ENCODE data around the gene NT5DC3.

Gene NT5DC3

GRCh38 chr12:103807561-103808238, 33.3 kb downstream of the NT5DC3 start:
- no peak for DNase-seq

- DNase-seq, result no peak
These were observed 34.2 kb downstream of the NT5DC3 start for GRCh38 chr12:103806803-103807202.

DNA sequence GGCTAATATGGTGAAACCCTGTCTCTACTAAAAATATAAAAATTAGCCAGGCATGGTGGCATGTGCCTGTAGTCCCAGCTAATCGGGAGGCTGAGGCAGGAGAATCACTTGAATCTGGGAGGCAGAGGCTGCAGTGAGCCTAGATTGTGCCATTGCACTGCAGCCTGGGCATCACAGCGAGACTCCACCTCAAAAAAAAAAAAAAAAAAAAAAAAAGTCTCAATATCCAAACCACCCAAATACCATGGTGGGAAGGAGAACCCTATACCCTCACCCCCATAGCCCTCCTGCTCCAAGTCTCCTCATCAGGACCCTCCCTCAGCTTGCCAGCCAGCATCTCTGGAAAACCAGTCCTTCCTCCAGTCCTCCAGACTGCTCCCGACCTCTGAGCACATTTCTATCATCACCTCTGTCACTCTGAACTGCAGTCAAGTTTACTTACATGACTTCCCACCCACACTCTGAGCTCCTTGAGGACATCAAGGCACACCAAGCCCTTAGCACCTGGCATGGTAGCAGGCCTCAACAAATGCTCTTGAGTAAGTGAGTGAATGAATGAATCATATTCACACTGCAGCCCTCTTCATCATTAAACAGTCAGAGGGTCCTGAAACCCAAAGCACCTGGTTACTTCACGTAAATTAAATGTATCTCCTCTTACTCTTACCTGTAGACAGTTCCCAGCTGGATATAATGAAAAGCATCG, 35.2 kb downstream of the NT5DC3 start:
- no peak for DNase-seq

DNA sequence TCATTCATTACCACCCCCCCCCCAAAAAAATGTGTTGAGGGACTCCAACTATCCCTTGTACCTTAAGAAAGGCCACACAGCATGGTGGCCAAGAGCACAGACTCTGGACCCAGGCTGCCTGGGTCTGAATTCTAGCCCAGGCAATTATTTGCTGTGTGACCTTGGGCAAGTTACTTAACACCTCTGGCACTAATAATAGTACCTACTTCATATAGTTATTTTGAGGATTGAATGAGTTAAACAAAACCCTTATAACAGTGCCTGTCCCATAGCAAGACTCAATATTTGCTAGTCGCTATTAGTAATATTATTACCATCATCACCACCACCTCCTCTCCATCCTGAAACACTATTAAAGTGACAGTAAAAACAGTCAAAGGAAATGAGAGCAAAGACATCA, 37.2 kb downstream of the NT5DC3 start:
- no peak for DNase-seq

DNA sequence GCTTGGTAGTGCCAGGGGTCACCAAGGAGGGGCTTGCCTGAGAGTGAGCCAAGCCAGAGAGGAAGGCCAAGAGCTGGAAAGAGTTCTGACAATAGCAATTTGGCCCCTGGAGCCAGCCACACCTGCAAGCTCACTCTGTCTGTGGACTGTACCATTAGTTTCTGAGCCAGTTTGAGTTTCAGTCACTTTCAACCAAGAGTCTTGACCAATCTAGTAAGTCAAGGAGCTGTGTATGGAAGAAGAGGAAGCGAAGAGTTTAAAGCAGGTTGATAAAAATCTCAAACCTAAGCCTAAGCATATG, 38.5 kb downstream of the NT5DC3 start:
- DNase-seq, result no peak

- DNase-seq, result no peak
These were observed 39.1 kb downstream of the NT5DC3 start for GRCh38 chr12:103801709-103802585.

DNA sequence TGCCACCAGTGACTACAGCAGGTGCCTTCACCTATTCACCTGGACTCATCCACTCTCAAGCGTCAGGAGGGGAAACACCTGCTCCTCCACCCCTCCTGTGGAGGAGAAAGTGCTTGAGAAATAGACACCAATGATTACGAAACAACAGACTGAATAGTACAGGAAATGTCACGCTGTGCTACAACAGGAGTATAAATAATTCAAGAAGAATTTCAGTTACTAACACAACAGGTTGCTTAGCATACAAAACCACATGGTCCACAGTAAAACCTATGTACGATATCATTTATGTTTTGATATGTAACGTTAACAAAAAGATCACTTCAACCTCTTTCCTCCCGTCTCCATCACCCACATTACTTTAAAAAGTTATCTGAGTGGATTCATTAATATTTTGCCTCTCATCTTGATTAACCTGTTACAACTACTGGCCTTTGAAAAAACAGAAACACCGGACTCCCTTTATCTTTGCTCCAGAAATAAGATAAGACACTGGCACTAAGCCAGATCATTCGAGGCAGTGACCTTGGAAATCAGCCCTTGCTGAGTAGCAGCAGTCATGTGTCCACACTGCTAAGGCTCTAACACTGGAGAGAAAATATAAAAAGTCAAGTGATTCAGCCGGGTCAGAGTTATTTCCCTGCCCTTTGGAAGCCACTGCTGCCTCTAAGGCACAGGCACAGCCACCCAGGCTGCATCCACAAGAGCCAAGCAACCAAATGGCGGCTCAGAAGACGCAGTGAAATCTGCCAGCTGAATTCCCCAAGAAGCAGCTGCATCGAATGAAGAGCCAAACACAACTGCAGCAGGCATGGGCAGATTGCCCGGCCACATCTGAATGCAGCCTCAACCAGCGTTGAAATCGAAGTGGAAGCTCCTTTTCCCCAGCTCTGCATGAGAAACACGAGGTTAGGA, 40.9 kb downstream of the NT5DC3 start:
- no peak for DNase-seq

- no peak for DNase-seq
These were observed 41.6 kb downstream of the NT5DC3 start for GRCh38 chr12:103799504-103799856.

- no peak for DNase-seq
These were observed 42.4 kb downstream of the NT5DC3 start for GRCh38 chr12:103798586-103798985.

GRCh38 chr12:103794309-103795213, 46.5 kb downstream of the NT5DC3 start:
- no peak for DNase-seq

DNA sequence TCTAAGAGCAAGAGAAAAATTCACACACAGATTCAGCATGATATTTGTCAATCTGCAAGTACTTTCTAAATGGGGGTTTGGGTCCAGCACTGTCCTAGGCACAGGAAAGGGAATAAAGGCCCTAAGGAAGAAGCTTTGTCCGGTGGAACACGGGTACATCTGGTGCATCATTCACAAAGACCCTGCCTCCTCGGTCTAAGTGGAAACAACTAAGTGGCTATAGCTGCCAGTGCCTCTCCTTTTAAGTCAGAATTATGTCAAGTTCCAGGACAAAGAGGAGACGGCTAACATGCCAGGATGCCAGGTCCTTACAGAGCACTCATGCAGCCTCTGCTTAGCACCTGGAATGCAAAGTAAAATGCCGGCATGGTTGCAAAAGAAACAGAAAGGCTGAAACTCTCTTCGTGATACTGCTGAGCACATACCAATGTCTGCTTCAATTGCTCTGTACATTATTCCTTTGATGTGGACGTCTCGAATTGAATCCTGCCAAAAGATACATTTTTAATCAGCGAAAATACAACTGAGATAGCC, 47.5 kb downstream of the NT5DC3 start:
- DNase-seq, result no peak

GRCh38 chr12:103793046-103793445, 48.0 kb downstream of the NT5DC3 start:
- DNase-seq, result no peak

- no peak for DNase-seq
These were observed 49.6 kb downstream of the NT5DC3 start for GRCh38 chr12:103791350-103791920.

DNA sequence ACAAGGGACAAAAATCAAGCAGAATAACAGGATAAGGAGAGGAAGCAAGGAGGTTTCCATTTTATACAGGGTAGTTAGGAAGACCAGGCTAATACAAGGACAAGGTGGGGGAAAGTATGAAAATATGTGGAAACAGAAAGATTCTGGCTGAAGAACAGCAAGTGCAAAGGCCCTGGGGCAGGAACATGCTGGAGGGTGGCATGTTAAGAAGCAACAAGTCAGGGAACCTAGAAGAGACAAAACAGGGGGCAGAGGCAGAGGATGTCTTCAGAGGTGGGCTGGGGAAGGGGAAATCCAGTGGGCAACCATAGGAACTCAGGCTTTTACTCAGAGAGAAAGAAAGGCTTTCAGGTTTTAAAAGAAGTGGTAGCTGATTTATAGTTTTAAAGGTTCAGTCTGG, 54.8 kb downstream of the NT5DC3 start:
- no peak for DNase-seq

DNA sequence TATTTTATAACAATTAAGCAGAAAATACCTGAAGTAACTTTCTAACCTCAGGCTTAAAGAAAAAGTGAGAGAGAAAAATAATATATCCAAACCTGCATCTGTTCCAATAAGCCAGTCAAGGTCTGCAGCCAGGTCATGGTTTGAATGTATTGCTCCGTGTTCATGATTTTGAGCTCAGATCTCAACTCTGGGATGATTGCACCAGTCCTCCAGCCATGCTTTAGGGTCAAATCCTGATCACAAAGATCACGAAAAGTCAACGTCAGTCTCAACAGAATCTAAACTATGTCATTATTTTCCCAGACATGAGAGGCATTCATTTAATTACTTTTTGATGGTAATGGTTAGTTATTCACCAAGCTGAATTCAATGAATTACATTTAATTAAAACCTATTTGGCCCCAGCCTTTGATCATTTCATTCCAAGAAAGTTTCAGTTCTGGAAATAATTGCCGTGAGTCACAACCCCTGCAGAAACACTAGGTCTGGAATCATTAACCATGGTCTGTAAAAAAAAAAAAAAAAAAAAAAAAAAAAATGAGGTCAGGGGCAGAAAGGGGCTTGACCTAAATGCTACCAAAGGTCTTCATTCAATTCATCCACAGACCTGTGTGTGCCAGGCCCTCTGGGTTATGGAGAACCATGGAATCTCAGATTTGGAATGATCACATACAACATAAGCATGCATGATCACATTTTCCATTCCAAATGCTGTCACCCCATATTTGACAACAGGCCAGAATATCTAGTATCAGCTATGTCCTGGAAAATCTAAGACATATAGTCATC, 55.6 kb downstream of the NT5DC3 start:
- no peak for DNase-seq

GRCh38 chr12:103783744-103784664, 57.0 kb downstream of the NT5DC3 start:
- no peak for DNase-seq

GRCh38 chr12:103782399-103782798, 58.6 kb downstream of the NT5DC3 start:
- DNase-seq, result no peak

GRCh38 chr12:103780992-103781391, 60.0 kb downstream of the NT5DC3 start:
- DNase-seq, result no peak

- DNase-seq, result no peak
These were observed 61.0 kb downstream of the NT5DC3 start for GRCh38 chr12:103780093-103780440.
